GM12878 (cell line): ENCODE measurements around the gene MLPH. TPM values are rescaled to one million over a fixed set of nuclear protein-coding genes. Genes with fewer than 3 reads are reported as not detected.

Source experiments
- ATAC-seq: fragments of 200-7000 bp; cut with Tn5 transposase; 3 replicates; pipeline ENCODE4 v1.9.1; 2020; ENCODE audit warnings: mild to moderate bottlenecking, moderate library complexity
- BruUV-seq: library from RNA; stranded (reverse); fragments of 400-500 nt; replicated peaks from 2 replicates; lab custom pipeline; 2021; lab: Mats Ljungman, UMichigan
- CTCF ChIA-PET: fragments of 300-600 bp; sonication (Branson Sonifier 250); formaldehyde crosslinking; extraction: SDS; loops from one replicate; lab custom pipeline; 2021; ENCODE audit warnings: inconsistent platforms; lab: Yijun Ruan, JAX
- POLR2A ChIA-PET: fragments of 350-600 bp; formaldehyde crosslinking; extraction: SDS; loops from one replicate; lab custom pipeline; 2021; ENCODE audit warnings: inconsistent platforms; lab: Charles Lee
- RAD21 ChIA-PET: fragments of 300-600 bp; sonication (Branson Sonifier 250); formaldehyde crosslinking; loops from one replicate; lab custom pipeline; 2023; ENCODE audit warnings: antibody characterized with exemption; ENCODE audit not compliant: unreplicated experiment; lab: Charles Lee
- SMC1A ChIA-PET: fragments of 300-600 bp; sonication (Branson Sonifier 250); formaldehyde crosslinking; loops from one replicate; lab custom pipeline; 2023; ENCODE audit not compliant: unreplicated experiment, uncharacterized antibody; lab: Charles Lee
- DNase-seq: peaks from one replicate; pipeline ENCODE4 v3.0.0-alpha.2; 2011; ENCODE audit warnings: low read depth, low spot score
- FAIRE-seq: peaks from 3 replicates; lab custom pipeline; 2011; peaks lifted over from hg19 to GRCh38; lab: Jason Lieb, UNC
- H2AFZ ChIP-seq: 2 replicates; pipeline ENCODE4 v1.6.0; 2011; ENCODE audit warnings: low read depth, low read length, control low read depth; ENCODE audit not compliant: control insufficient read depth
- H3K27ac ChIP-seq: 2 replicates; pipeline ENCODE4 v1.5.1; 2011; ENCODE audit warnings: control low read depth; ENCODE audit not compliant: control insufficient read depth, insufficient read depth
- H3K27me3 ChIP-seq, 2 experiments: replicated peaks in 1 of 2; 2 replicates each; pipeline versions ENCODE4 v1.6.0 to v1.6.1; 2011; ENCODE audit warnings: low read length in 1 of 2; ENCODE audit not compliant: control insufficient read depth in 2 of 2, insufficient read depth in 2 of 2
- H3K36me3 ChIP-seq, 2 experiments: 2 replicates each; pipeline ENCODE4 v1.5.1; 2011; ENCODE audit warnings: low read length in 1 of 2; ENCODE audit not compliant: control insufficient read depth in 2 of 2, insufficient read depth in 2 of 2
- H3K4me1 ChIP-seq: 2 replicates; pipeline ENCODE4 v1.6.1; 2011; ENCODE audit warnings: mild to moderate bottlenecking, low read length, moderate library complexity, mixed read lengths; ENCODE audit not compliant: control insufficient read depth, insufficient read depth
- H3K4me2 ChIP-seq: 2 replicates; pipeline ENCODE4 v1.6.0; 2011; ENCODE audit warnings: control low read depth; ENCODE audit not compliant: control insufficient read depth, insufficient read depth
- H3K4me3 ChIP-seq: fragments of 200-600 bp; sonication (generic); 2 replicates; pipeline ENCODE4 v1.5.1; 2016
- H3K79me2 ChIP-seq: 2 replicates; pipeline ENCODE4 v1.6.0; 2011; ENCODE audit warnings: low read length; ENCODE audit not compliant: control insufficient read depth, insufficient read depth
- H3K9ac ChIP-seq: 2 replicates; pipeline ENCODE4 v1.8.0; 2011; ENCODE audit warnings: low read length, control low read depth, mixed read lengths; ENCODE audit not compliant: control insufficient read depth, insufficient read depth
- H3K9me3 ChIP-seq: replicated peaks from 3 replicates; pipeline ENCODE4 v1.5.1; 2011; ENCODE audit warnings: mild to moderate bottlenecking, low read length; ENCODE audit not compliant: control insufficient read depth, insufficient read depth
- H4K20me1 ChIP-seq: 2 replicates; pipeline ENCODE4 v1.6.0; 2011; ENCODE audit not compliant: control insufficient read depth, insufficient read depth
- HCFC1 ChIP-seq: fragments of 150-350 bp; IDR thresholded peaks from 2 replicates; pipeline ENCODE4 v1.6.1; 2014; ENCODE audit warnings: low read length
- HDAC2 ChIP-seq: fragments of 200-600 bp; sonication (generic); IDR thresholded peaks from 2 replicates; pipeline ENCODE4 v1.6.1; 2017
- IKZF2 ChIP-seq, 2 experiments: fragments of 450-650 bp; IDR thresholded peaks; 2 replicates each; pipeline ENCODE4 v1.6.1; 2017; ENCODE audit warnings: mild to moderate bottlenecking in 2 of 2, moderate library complexity in 2 of 2
- MYC ChIP-seq: IDR thresholded peaks from 2 replicates; pipeline ENCODE4 v1.6.1; 2011; ENCODE audit warnings: mild to moderate bottlenecking, low read length, moderate library complexity, inconsistent platforms; ENCODE audit not compliant: insufficient read depth, insufficient replicate concordance, insufficient read length, severe bottlenecking
- PAX8 ChIP-seq: fragments of 450-650 bp; IDR thresholded peaks from 2 replicates; pipeline ENCODE4 v1.6.1; 2017; ENCODE audit warnings: mild to moderate bottlenecking, moderate library complexity
- POU2F2 ChIP-seq: IDR thresholded peaks from 3 replicates; pipeline ENCODE4 v1.6.1; 2011; ENCODE audit warnings: low read depth, mild to moderate bottlenecking, low read length, borderline replicate concordance
- RAD21 ChIP-seq: IDR thresholded peaks from 2 replicates; pipeline ENCODE4 v1.6.1; 2011; ENCODE audit warnings: mild to moderate bottlenecking, low read depth, low read length, moderate library complexity; ENCODE audit not compliant: insufficient read depth
- RB1 ChIP-seq: fragments of 450-650 bp; formaldehyde crosslinking; IDR thresholded peaks from 2 replicates; pipeline ENCODE4 v1.6.1; 2017; ENCODE audit warnings: mild to moderate bottlenecking, borderline replicate concordance
- RBBP5 ChIP-seq: fragments of 200-600 bp; sonication (generic); conservative IDR thresholded peaks from 2 replicates; pipeline ENCODE4 v1.6.1; 2016
- SMARCA5 ChIP-seq: fragments of 450-650 bp; IDR thresholded peaks from 2 replicates; pipeline ENCODE4 v1.6.1; 2017; ENCODE audit warnings: mild to moderate bottlenecking
- ZNF687 ChIP-seq: fragments of 450-650 bp; IDR thresholded peaks from 2 replicates; pipeline ENCODE4 v1.6.1; 2017; ENCODE audit warnings: mild to moderate bottlenecking, moderate library complexity
- WGBS: methylation state at CpG from one replicate; pipeline ENCODE4 v1.1.6; 2016; ENCODE audit warnings: low lambda C conversion rate; ENCODE audit not compliant: insufficient replicate concordance, insufficient coverage; ENCODE audit errors: missing lambda C conversion rate; 5-methylcytosine and 5-hydroxymethylcytosine counted together
- in situ Hi-C: fragments of 300-500 bp; cut with MboI; formaldehyde crosslinking; loops from 9 replicates; pipeline ENCODE4 v1.14.3; 2018; ENCODE audit warnings: mixed read lengths
- intact Hi-C: fragments of 100-400 bp; cut with micrococcal nuclease; formaldehyde crosslinking; loops from one replicate; pipeline ENCODE4 v1.14.2; 2022; ENCODE audit not compliant: unreplicated experiment
- polyA plus RNA-seq, 11 experiments: library from polyadenylated mRNA; depleted of rRNA in 4 of 11; unstranded in 6 of 11; stranded (reverse) in 5 of 11; fragments of >200 nt; fragmentation: Nextera tagmentation in 4 of 11; fragmentation: Illumina TruSeq in 1 of 11; extraction: Ambion mirVana in 4 of 11; extraction: Trizol in 1 of 11; gene quantifications; 1 replicate in 1 of 11; 2 replicates in 10 of 11; pipeline versions ENCODE4 v1.2.1 to v1.2.3, GENCODE V29; 2011 to 2016; ENCODE audit warnings: inconsistent platforms in 2 of 11, missing spikeins in 2 of 11, low read depth in 1 of 11
- total RNA-seq, 4 experiments: library from RNA; depleted of rRNA in 3 of 4; stranded (reverse); fragments of >200 nt in 3 of 4; fragmentation: Illumina TruSeq in 1 of 4; extraction: Trizol in 1 of 4; gene quantifications; 2 replicates each; pipeline versions ENCODE4 v1.2.1 to v1.2.3, GENCODE V29; 2013 to 2021

Gene MLPH
- total and polyA plus RNA-seq, 10 of the 15 experiments (the other 5 are each of a cell fraction or from before 2014, with no cell fraction given), result 0.16 to 0.85 TPM; not detected in 8

GRCh38 chr2:237573721-237574415, 86.8 kb downstream of the MLPH start:
- ChIA-PET RAD21 (interaction anchor here (1.3 to 7.4 kb wide), 3 partner anchors 42 to 454 kb away, joined by 3 to 300 read pairs (median 14); no protein-coding TSS in a partner anchor), POLR2A (interaction anchor here (0.6 kb wide), 1 partner anchor 44 kb away, joined by 3 read pairs; no protein-coding TSS in a partner anchor), SMC1A (interaction anchor here (1.2 to 7.1 kb wide), 2 partner anchors 36 to 62 kb away, joined by 3 to 190 read pairs; no protein-coding TSS in a partner anchor), CTCF (interaction anchor here (1.3 to 6.7 kb wide), 5 partner anchors 9 to 171 kb away, joined by 4 to 364 read pairs (median 21); no protein-coding TSS in a partner anchor)
- H3K9me3 ChIP-seq, result no peaks in the 10 kb centered on the region; the same call in 2 of the 3 replicates
- no peaks in the 10 kb centered on the region for H3K4me1 ChIP-seq
- ATAC-seq (no peak), FAIRE-seq (no peak), DNase-seq (no peak)
- 47% methylated on average over 8 of the region's 8 CpGs for WGBS
- no TSS peak for BruUV-seq
- no peaks in the 10 kb centered on the region for H4K20me1 ChIP-seq
- peaks cover 0 to 2% of the 10 kb centered on the region in 2 experiments; a peak in 1 of 4 replicates for H3K27me3 ChIP-seq
- H3K9ac ChIP-seq, result no peak overlapping the region
- H3K36me3 ChIP-seq, result no peaks in the 10 kb centered on the region
- H3K4me2 ChIP-seq, result no peak overlapping the region
- no peak overlapping the region for H2AFZ ChIP-seq
- no peak for TF ChIP-seq HCFC1
- TF ChIP-seq MYC, result no peak
- no peak for TF ChIP-seq PAX8
- no peak for TF ChIP-seq RBBP5
- no peak for TF ChIP-seq HDAC2
- no peak for TF ChIP-seq SMARCA5
- no peak for TF ChIP-seq RB1
- TF ChIP-seq RAD21, result no peak
- TF ChIP-seq POU2F2, result no peak
- no peak for TF ChIP-seq ZNF687
- TF ChIP-seq IKZF2 (IDR thresholded peaks at IDR 0.05), result no peak
- in situ Hi-C loops (loop anchor here (5.0 kb wide), 2 partner anchors 62 to 417 kb away; no protein-coding TSS in a partner anchor), intact Hi-C loops (loop anchor here (2.0 to 5.0 kb wide), 2 partner anchors 152 to 201 kb away; no protein-coding TSS in a partner anchor)
- H3K79me2 ChIP-seq, result no peaks in the 10 kb centered on the region
- H3K4me3 ChIP-seq, result no peak overlapping the region
- no peak overlapping the region for H3K27ac ChIP-seq
